ENCODE results near the gene SAP30BP. TPM values are rescaled to one million over a fixed set of nuclear protein-coding genes. Genes with fewer than 3 reads are reported as not detected.

Gene SAP30BP
- total RNA-seq, 4 donors from 2014 or later = 65.3 to 117 (median 101) TPM

DNA sequence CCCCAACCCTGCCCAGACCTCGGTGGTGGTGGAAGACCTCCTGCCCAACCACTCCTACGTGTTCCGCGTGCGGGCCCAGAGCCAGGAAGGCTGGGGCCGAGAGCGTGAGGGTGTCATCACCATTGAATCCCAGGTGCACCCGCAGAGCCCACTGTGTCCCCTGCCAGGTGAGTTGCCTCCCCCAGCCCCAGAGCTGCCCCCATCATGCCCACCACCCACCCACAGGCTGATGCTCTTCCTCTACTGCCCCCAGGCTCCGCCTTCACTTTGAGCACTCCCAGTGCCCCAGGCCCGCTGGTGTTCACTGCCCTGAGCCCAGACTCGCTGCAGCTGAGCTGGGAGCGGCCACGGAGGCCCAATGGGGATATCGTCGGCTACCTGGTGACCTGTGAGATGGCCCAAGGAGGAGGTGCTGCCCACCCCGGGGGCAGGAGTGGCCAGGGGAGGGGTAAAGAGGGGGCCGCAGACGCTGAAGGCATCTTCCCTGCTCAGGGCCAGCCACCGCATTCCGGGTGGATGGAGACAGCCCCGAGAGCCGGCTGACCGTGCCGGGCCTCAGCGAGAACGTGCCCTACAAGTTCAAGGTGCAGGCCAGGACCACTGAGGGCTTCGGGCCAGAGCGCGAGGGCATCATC, 89.4 kb downstream of the SAP30BP start:
- no peak overlapping the region for H3K4me3 ChIP-seq
- H3K36me3 ChIP-seq = peaks cover 0 to 71% (median 0%) of the 10 kb centered on the region in 3 donors
- no peaks in the 10 kb centered on the region for H3K27me3 ChIP-seq
- no peak for TF ChIP-seq CTCF (IDR thresholded peaks at IDR 0.05)
- TF ChIP-seq POLR2A (IDR thresholded peaks at IDR 0.05) = no peak
- no peaks in the 10 kb centered on the region for H3K9me3 ChIP-seq
- peaks cover 0 to 14% (median 9%) of the 10 kb centered on the region in 4 donors for H3K4me1 ChIP-seq
- no peak overlapping the region for H3K27ac ChIP-seq
- DNase-seq = peak in 1 of 3 donors; percentile 46

- H3K27ac ChIP-seq = no peak overlapping the region
- DNase-seq = peak in 1 of 3 donors; percentile 49
- no peak for TF ChIP-seq CTCF (IDR thresholded peaks at IDR 0.05)
- TF ChIP-seq POLR2A (IDR thresholded peaks at IDR 0.05) = no peak
- H3K4me1 ChIP-seq = peaks cover 0 to 14% (median 9%) of the 10 kb centered on the region in 4 donors
- peaks cover 0 to 64% (median 0%) of the 10 kb centered on the region in 3 donors for H3K36me3 ChIP-seq
- no peak overlapping the region for H3K4me3 ChIP-seq
- H3K27me3 ChIP-seq = no peaks in the 10 kb centered on the region
- H3K9me3 ChIP-seq = no peaks in the 10 kb centered on the region
These were observed 90.0 kb downstream of the SAP30BP start for GRCh38 chr17:75757086-75757681.

Other genes with a start within 250 kb of the SAP30BP start
- gene TMEM94, start 210.7 kb upstream of the SAP30BP start, total RNA-seq = 100 to 1,000 TPM; 114 to 340 (median 178) TPM
- 10 to 100 TPM; 12.4 to 24.0 (median 17.3) TPM for gene CASKIN2, start 151.8 kb upstream of the SAP30BP start, total RNA-seq
- gene TSEN54, start 150.8 kb upstream of the SAP30BP start, total RNA-seq = 10 to 100 TPM; 47.9 to 89.5 (median 80.0) TPM
- 100 to 1,000 TPM; 221 to 563 (median 300) TPM for gene LLGL2, start 141.6 kb upstream of the SAP30BP start, total RNA-seq
- 1,000 to 10,000 TPM in 3 of 4 donors, 100 to 1,000 TPM in 1; 552 to 2,671 (median 1,951) TPM for gene MYO15B, start 79.5 kb upstream of the SAP30BP start, total RNA-seq
- 100 to 1,000 TPM in 1 of 4 donors, 10 to 100 TPM in 2, not detected in 1; 68.8 to 161 (median 97.1) TPM for gene SMIM5, start 33.9 kb upstream of the SAP30BP start, total RNA-seq
- 10 to 100 TPM; 26.3 to 85.0 (median 44.1) TPM for gene RECQL5, start 184 bp upstream of the SAP30BP start, total RNA-seq
- 100 to 1,000 TPM in 3 of 4 donors, 10 to 100 TPM in 1; 80.0 to 368 (median 219) TPM for gene ITGB4, start 54.1 kb downstream of the SAP30BP start, total RNA-seq
- gene GALK1, start 97.9 kb downstream of the SAP30BP start, total RNA-seq = 10 to 100 TPM; 50.1 to 81.9 (median 64.1) TPM
- 100 to 1,000 TPM in 1 of 4 donors, 10 to 100 TPM in 3; 18.9 to 108 (median 30.6) TPM for gene UNK, start 117.5 kb downstream of the SAP30BP start, total RNA-seq
- gene UNC13D, start 177.1 kb downstream of the SAP30BP start, total RNA-seq = 10 to 100 TPM in 3 of 4 donors, 1 to 10 TPM in 1; 8.4 to 45.4 (median 22.2) TPM
- 10 to 100 TPM; 45.4 to 61.4 (median 53.7) TPM for gene WBP2, start 188.0 kb downstream of the SAP30BP start, total RNA-seq
- 10 to 100 TPM; 16.5 to 61.4 (median 45.7) TPM for gene TRIM47, start 211.2 kb downstream of the SAP30BP start, total RNA-seq
- gene TRIM65, start 229.6 kb downstream of the SAP30BP start, total RNA-seq = 10 to 100 TPM; 14.0 to 22.7 (median 16.9) TPM
- 10 to 100 TPM; 61.1 to 95.7 (median 72.9) TPM for gene MRPL38, start 237.5 kb downstream of the SAP30BP start, total RNA-seq

All from Peyer's patch (tissue), 4 donors.